Right cardiac atrium (tissue), 5 donors: ENCODE data around the gene OSBPL3. TPM values are rescaled to one million over a fixed set of nuclear protein-coding genes. Genes with fewer than 3 reads are reported as not detected.

Experiments used
- ATAC-seq, 2 donors: fragments of 200-7000 bp; cut with Tn5 transposase; one replicate each; pipeline versions ENCODE4 v1.8.0 to v1.9.1; 2020; ENCODE audit warnings: moderate library complexity in 2 of 2, mild to moderate bottlenecking in 1 of 2
- DNase-seq, 3 donors: peaks; one replicate each; pipeline ENCODE4 v3.0.0-alpha.2; 2020
- H3K27ac ChIP-seq: one replicate; pipeline ENCODE4 v1.5.1; 2013; ENCODE audit warnings: mild to moderate bottlenecking, low read length, control low read depth, moderate library complexity
- H3K27me3 ChIP-seq: one replicate; pipeline ENCODE4 v1.6.1; 2013; ENCODE audit not compliant: control insufficient read depth, insufficient read depth
- H3K4me1 ChIP-seq: one replicate; pipeline ENCODE4 v1.6.1; 2013; ENCODE audit warnings: low read length; ENCODE audit not compliant: control insufficient read depth, insufficient read depth
- H3K4me3 ChIP-seq: one replicate; pipeline ENCODE4 v1.5.1; 2013; ENCODE audit warnings: low read length, control low read depth
- H3K9me3 ChIP-seq: one replicate; pipeline ENCODE4 v1.6.1; 2013; ENCODE audit warnings: low read length; ENCODE audit not compliant: control insufficient read depth
- WGBS: extraction: QIAGEN DNeasy Blood & Tissue Kit; methylation state at CpG from one replicate; pipeline ENCODE4 v1.1.7; 2013; 5-methylcytosine and 5-hydroxymethylcytosine counted together
- intact Hi-C, 4 donors: fragments of 100-400 bp; cut with DNase I; formaldehyde crosslinking; loops; one replicate each; pipeline versions ENCODE4 v1.11.0 to v1.14.0; 2022 to 2023
- polyA plus RNA-seq: library from polyadenylated mRNA; stranded (reverse); fragments of 200-250 nt; gene quantifications from one replicate; pipeline ENCODE4 v1.2.3, GENCODE V29; 2013
- total RNA-seq, 4 donors: library from RNA; stranded (reverse); fragmentation: NEBNext Ultra II Directional; extraction: Animal tissue kit (Norgen Biotek cat#: 25700); gene quantifications; one replicate each; pipeline ENCODE4 v1.2.1, GENCODE V29; 2021
- donor health status: healthy with polysubstance abuse.
- donor health status: DM: no; HTN: yes; CAD: no.
- donor health status: DM: no; HTN: no; CAD: no.
- donor health status: DM: no; HTN: yes; CAD: no; lungs with severe emphysema.
- donor health status: DM: yes; HTN: yes; CAD: no.

The OSBPL3 gene
- total and polyA plus RNA-seq, 5 donors = 3.2 to 12.9 (median 9.7) TPM

- H3K9me3 ChIP-seq = no peaks in the 10 kb centered on the region
- H3K4me1 ChIP-seq = peaks cover 2% of the 10 kb centered on the region
- DNase-seq (no peak), ATAC-seq (no peak)
- intact Hi-C loops = no loop called here
- no peaks in the 10 kb centered on the region for H3K27me3 ChIP-seq
- H3K27ac ChIP-seq = no peak overlapping the region
- H3K4me3 ChIP-seq = no peak overlapping the region
Observed at GRCh38 chr7:24958399-24958798, 21.6 kb downstream of the OSBPL3 start.

DNA sequence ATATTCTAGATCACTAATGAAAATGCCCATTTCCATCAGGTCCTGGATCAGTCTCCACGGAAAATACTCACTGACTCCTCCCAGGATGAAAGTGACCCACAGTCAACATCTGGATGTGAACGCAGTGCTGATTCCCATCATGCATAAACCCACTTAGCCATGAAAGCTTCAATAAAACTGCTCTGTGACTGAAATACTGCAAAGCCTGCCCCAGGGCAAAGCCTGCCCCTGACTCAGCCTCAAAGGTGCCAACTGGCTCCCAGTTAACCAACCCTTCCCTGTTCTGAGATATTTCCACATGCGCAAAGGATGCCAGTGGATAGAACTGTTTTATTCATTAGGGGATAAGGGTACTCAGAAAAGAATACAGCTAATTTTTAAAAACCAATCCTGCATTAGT lies 24.0 kb downstream of the OSBPL3 start:
- ATAC-seq = no peak
- 93% methylated on average over 3 of the region's 3 CpGs for WGBS
- H3K27me3 ChIP-seq = no peaks in the 10 kb centered on the region
- no peak overlapping the region for H3K27ac ChIP-seq
- intact Hi-C loops = no loop called here
- no peaks in the 10 kb centered on the region for H3K9me3 ChIP-seq
- H3K4me3 ChIP-seq = no peak overlapping the region
- no peak for DNase-seq
- H3K4me1 ChIP-seq = no peaks in the 10 kb centered on the region

- no peak overlapping the region for H3K4me3 ChIP-seq
- no peak overlapping the region for H3K27ac ChIP-seq
- intact Hi-C loops = no loop called here
- H3K27me3 ChIP-seq = no peaks in the 10 kb centered on the region
- DNase-seq = no peak
- H3K9me3 ChIP-seq = no peaks in the 10 kb centered on the region
- 96% methylated on average over 1 of the region's 1 CpG for WGBS
- ATAC-seq = no peak
- no peaks in the 10 kb centered on the region for H3K4me1 ChIP-seq
Observed at GRCh38 chr7:24955313-24955712, 24.7 kb downstream of the OSBPL3 start.

- H3K27ac ChIP-seq = no peak overlapping the region
- ATAC-seq (no peak), DNase-seq (no peak)
- 94% methylated on average over 2 of the region's 2 CpGs for WGBS
- intact Hi-C loops = no loop called here
- H3K4me1 ChIP-seq = no peaks in the 10 kb centered on the region
- no peaks in the 10 kb centered on the region for H3K9me3 ChIP-seq
- H3K4me3 ChIP-seq = no peak overlapping the region
- no peaks in the 10 kb centered on the region for H3K27me3 ChIP-seq
Observed at GRCh38 chr7:24952464-24952863, 27.5 kb downstream of the OSBPL3 start.

- Histone ChIP-seq H3K4me1 (no peaks in the 10 kb centered on the region), H3K4me3 (no peak overlapping the region), H3K27ac (no peak overlapping the region), H3K27me3 (no peaks in the 10 kb centered on the region), H3K9me3 (no peaks in the 10 kb centered on the region)
- WGBS = 70% methylated on average over 3 of the region's 3 CpGs
- intact Hi-C loops = no loop called here
- no peak for DNase-seq
- ATAC-seq = no peak
Observed at GRCh38 chr7:24951441-24951980, 28.5 kb downstream of the OSBPL3 start.

- no peaks in the 10 kb centered on the region for H3K4me1 ChIP-seq
- no peak overlapping the region for H3K4me3 ChIP-seq
- no peak overlapping the region for H3K27ac ChIP-seq
- DNase-seq = no peak
- ATAC-seq = no peak
- intact Hi-C loops = no loop called here
- H3K9me3 ChIP-seq = no peaks in the 10 kb centered on the region
- H3K27me3 ChIP-seq = no peaks in the 10 kb centered on the region
- WGBS = 89% methylated on average over 1 of the region's 1 CpG
Observed at GRCh38 chr7:24949884-24950283, 30.1 kb downstream of the OSBPL3 start.

DNA sequence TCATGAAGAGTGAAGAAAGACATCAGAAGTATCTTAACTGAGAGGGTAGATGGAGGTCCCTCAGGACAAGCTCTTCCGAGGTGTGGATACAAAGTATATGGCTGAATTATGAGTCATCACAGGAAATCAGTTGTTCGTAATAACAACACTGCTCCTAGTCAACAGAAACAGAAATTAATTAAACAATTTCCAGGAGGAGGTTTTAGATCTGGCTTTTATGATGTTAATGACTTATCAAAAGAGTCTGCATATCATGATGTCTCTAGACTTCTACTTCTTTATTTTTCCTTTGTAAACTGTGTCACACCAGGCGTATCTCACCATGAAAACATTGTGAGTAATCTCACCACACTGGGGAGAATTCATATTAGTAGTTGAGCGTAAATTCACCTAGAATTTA lies 31.2 kb downstream of the OSBPL3 start:
- DNase-seq (no peak), ATAC-seq (no peak)
- Histone ChIP-seq H3K27ac (no peak overlapping the region), H3K9me3 (no peaks in the 10 kb centered on the region), H3K27me3 (no peaks in the 10 kb centered on the region), H3K4me1 (no peaks in the 10 kb centered on the region), H3K4me3 (no peak overlapping the region)
- 76% methylated on average over 4 of the region's 4 CpGs for WGBS
- intact Hi-C loops = no loop called here

DNA sequence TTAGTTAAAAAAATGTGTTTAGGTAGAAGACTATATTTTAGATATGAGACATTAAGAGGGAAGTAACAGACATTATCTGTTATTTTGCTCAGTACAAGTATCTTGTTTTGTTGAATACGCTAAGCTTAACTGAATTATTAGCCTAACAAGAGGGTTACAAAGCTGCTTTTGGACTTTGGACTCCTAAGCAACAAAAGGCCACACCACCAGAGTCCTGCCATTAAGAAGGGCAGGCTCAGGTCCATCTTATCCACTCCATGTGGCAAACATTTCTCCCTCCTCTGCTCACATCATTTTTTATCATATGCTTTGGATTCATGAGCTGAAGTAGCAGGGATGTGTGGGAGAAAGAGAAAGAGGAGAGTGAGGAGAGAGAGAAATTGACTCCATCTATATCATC lies 33.5 kb downstream of the OSBPL3 start:
- no peaks in the 10 kb centered on the region for H3K27me3 ChIP-seq
- 92% methylated on average over 1 of the region's 1 CpG for WGBS
- ATAC-seq (no peak), DNase-seq (no peak)
- intact Hi-C loops = no loop called here
- no peaks in the 10 kb centered on the region for H3K4me1 ChIP-seq
- no peaks in the 10 kb centered on the region for H3K9me3 ChIP-seq
- no peak overlapping the region for H3K4me3 ChIP-seq
- no peak overlapping the region for H3K27ac ChIP-seq

DNA sequence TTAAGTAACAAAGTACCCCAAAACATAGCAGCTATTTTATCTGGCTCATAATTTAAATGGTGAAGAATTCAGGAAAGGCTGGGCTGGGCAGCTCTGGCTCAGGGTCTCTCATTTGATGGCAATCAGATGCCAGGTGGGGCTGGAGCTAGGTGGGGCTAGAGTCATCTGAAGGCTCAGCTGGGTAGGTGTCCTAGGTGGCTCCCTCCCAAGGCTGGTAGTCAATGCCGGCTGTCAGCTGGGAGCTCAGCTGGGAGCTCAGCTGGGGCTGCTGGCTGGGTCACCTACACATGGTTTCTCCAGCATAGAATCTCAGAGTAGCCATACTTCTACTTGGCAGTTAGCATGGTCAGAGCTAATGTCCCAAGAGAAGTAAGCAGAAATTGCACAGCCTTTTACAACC lies 34.1 kb downstream of the OSBPL3 start:
- DNase-seq (no peak), ATAC-seq (no peak)
- Histone ChIP-seq H3K27ac (no peak overlapping the region), H3K4me1 (no peaks in the 10 kb centered on the region), H3K9me3 (no peaks in the 10 kb centered on the region), H3K27me3 (no peaks in the 10 kb centered on the region), H3K4me3 (no peak overlapping the region)
- intact Hi-C loops = no loop called here
- 0% methylated on average over 1 of the region's 1 CpG for WGBS

DNA sequence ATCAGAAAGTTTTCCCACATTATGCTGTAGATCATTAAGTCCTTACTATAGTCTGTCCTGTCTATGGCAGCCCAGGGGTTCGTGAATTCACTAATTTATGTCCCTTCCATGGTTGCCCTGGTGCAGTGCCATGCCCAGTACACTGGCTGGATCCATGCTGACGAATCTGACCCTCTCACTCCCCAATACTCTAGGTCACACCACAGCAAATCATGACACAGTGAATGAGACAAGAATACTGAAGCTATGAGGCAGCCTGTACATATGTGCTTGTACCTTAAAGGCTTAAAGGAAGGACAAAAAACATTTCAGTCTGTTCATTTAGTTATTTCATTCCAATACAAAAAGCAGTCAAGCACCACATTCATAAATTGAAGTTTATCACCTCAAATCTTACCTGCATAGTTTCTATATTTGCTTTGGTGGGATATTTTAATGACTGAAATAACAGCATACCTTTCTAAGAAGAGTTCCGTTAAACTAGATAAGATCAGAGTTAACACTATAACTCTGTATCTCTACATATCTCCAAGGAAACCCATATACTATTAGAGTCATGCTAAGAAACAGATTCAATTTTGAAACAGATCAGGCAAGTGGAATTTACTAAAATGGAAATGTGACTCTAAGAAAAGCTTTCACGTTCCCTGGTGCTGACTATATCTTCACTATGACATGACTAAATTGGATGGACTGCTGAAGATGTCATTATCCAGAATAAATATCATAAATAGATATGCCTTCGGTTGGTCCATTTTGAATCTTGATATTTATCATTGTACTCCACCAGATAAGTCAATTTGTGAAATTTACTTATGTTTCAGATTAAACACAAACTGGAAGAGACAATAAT lies 36.7 kb downstream of the OSBPL3 start:
- intact Hi-C loops = no loop called here
- H3K27ac ChIP-seq = no peak overlapping the region
- ATAC-seq (no peak), DNase-seq (no peak)
- WGBS = 79% methylated on average over 5 of the region's 5 CpGs
- no peaks in the 10 kb centered on the region for H3K4me1 ChIP-seq
- no peaks in the 10 kb centered on the region for H3K9me3 ChIP-seq
- no peaks in the 10 kb centered on the region for H3K27me3 ChIP-seq
- H3K4me3 ChIP-seq = no peak overlapping the region

DNA sequence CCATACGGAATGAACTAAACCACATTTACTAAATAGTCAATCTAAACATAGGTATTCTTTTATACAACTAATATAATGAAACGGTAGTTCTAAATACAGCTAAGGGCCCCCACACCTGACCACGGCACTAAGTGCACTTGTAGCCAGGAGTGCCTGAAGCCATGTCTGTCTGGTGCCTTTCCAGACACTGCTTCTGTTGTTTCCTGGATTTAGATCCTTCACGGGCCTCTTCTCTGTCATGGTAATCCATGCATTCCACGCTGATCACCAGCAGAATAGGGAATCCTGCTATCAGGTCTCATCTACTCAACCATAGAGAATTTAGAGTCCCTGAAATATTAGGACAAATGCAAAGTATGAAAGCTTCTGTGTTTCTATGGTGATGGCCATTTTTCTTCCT lies 37.8 kb downstream of the OSBPL3 start:
- WGBS = 83% methylated on average over 5 of the region's 5 CpGs
- Histone ChIP-seq H3K4me3 (no peak overlapping the region), H3K27me3 (no peaks in the 10 kb centered on the region), H3K27ac (no peak overlapping the region), H3K4me1 (peaks cover 2% of the 10 kb centered on the region), H3K9me3 (no peaks in the 10 kb centered on the region)
- intact Hi-C loops = no loop called here
- DNase-seq (no peak), ATAC-seq (no peak)
